ENCODE data around the gene ATP10A. TPM values are rescaled to one million over a fixed set of nuclear protein-coding genes. Genes with fewer than 3 reads are reported as not detected.

Gene ATP10A
- total and polyA plus RNA-seq, 9 of the 15 experiments (the other 6 are each of a cell fraction or from before 2014, with no cell fraction given) = 0.09 TPM; not detected in 8

DNA sequence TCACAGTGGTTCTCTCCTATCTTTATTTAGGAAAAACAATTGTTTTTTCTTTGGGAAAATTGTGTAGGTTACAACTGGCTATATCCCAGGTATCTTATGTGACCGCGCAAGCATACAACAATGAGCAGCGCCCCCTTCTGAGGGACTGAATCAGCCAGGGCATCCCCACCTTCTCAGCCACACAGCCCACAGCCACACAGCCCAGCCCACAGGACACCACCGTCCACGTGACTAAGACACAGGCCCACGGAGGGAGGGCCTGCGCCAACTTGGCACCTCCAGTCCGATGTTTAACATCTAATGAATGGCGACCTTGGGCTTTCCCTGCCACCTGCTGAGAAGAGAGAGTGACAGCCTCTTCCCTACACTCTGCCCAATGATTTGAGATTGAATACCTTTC lies 68.1 kb downstream of the ATP10A start:
- H3K9ac ChIP-seq (ENCODE audit: insufficient read depth in 1 of 2, low read depth in 2 of 2, low read length in 2 of 2) = no peak overlapping the region
- H3K27ac ChIP-seq (ENCODE audit: extremely low read depth, low read depth, low read length) = no peak overlapping the region
- H3K79me2 ChIP-seq (ENCODE audit: control insufficient read depth, insufficient read depth, low read length) = no peaks in the 10 kb centered on the region
- no peak overlapping the region for H3K4me2 ChIP-seq (ENCODE audit: insufficient read depth, low read length)
- peak in 2 of 4 experiments; percentile 11 to 21 for DNase-seq (ENCODE audit: extremely low read depth in 1 of 4, low spot score in 3 of 4)
- H3K27me3 ChIP-seq (ENCODE audit: control insufficient read depth in 2 of 2, insufficient read depth in 2 of 2, low read length in 2 of 2) = peaks cover 3 to 34% of the 10 kb centered on the region in 2 experiments; a peak in 4 of 5 replicates
- H3K36me3 ChIP-seq (ENCODE audit: control insufficient read depth, insufficient read depth, low read length) = no peaks in the 10 kb centered on the region
- TF ChIP-seq, protein P1, sequence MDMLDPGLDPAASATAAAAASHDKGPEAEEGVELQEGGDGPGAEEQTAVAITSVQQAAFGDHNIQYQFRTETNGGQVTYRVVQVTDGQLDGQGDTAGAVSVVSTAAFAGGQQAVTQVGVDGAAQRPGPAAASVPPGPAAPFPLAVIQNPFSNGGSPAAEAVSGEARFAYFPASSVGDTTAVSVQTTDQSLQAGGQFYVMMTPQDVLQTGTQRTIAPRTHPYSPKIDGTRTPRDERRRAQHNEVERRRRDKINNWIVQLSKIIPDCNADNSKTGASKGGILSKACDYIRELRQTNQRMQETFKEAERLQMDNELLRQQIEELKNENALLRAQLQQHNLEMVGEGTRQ (CRISPR knock-in tag; IDR thresholded peaks at IDR 0.05) = 0 out of 2 replicates have a peak, but pooled peaks have one; percentile 14
- TF ChIP-seq NCOA6 (IDR thresholded peaks at IDR 0.05) = no peak
- TF ChIP-seq, protein P2, sequence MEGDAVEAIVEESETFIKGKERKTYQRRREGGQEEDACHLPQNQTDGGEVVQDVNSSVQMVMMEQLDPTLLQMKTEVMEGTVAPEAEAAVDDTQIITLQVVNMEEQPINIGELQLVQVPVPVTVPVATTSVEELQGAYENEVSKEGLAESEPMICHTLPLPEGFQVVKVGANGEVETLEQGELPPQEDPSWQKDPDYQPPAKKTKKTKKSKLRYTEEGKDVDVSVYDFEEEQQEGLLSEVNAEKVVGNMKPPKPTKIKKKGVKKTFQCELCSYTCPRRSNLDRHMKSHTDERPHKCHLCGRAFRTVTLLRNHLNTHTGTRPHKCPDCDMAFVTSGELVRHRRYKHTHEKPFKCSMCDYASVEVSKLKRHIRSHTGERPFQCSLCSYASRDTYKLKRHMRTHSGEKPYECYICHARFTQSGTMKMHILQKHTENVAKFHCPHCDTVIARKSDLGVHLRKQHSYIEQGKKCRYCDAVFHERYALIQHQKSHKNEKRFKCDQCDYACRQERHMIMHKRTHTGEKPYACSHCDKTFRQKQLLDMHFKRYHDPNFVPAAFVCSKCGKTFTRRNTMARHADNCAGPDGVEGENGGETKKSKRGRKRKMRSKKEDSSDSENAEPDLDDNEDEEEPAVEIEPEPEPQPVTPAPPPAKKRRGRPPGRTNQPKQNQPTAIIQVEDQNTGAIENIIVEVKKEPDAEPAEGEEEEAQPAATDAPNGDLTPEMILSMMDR (IDR thresholded peaks at IDR 0.05 in 2 of 3, conservative IDR thresholded peaks at IDR 0.05 in 1 of 3; ENCODE audit: insufficient read depth in 2 of 3, low read depth in 1 of 3, low read length in 3 of 3) = peak in 1 of 3 experiments; percentile 32; a peak in 1 of 6 replicates
- BruUV-seq (replicated peaks) = no TSS peak
- intact Hi-C loops (cut with micrococcal nuclease) = no loop called here
- H4K20me1 ChIP-seq (replicated peaks; ENCODE audit: control insufficient read depth, insufficient read depth, low read length) = 0 out of 2 replicates have a peak, but pooled peaks cover 3% of the 10 kb centered on the region
- H3K9me3 ChIP-seq (replicated peaks; ENCODE audit: control insufficient read depth, insufficient read depth, low read depth, low read length) = no peaks in the 10 kb centered on the region
- CTCF ChIA-PET (ENCODE audit: low intra/inter-chr PET ratio) = no interaction called here
- no peak overlapping the region for H3K4me3 ChIP-seq
- no peak for FAIRE-seq
- 0% methylated on average over 9 of the region's 9 CpGs for WGBS (ENCODE audit: insufficient coverage, low coverage, missing lambda C conversion rate)
- in situ Hi-C loops (cut with MboI) = no loop called here
- POLR2A ChIA-PET = no interaction called here
- no peaks in the 10 kb centered on the region for H3K9me1 ChIP-seq (ENCODE audit: control insufficient read depth, insufficient read depth, low read length)
- ATAC-seq = peak; percentile 67
- H3K4me1 ChIP-seq (replicated peaks in 1 of 2; ENCODE audit: control insufficient read depth in 2 of 2, insufficient read depth in 2 of 2, low read length in 2 of 2) = no peaks in the 10 kb centered on the region
- no peak overlapping the region for H2AFZ ChIP-seq (ENCODE audit: low read depth, low read length)
